ENCODE measurements around the gene CNPY1. TPM values are rescaled to one million over a fixed set of nuclear protein-coding genes. Genes with fewer than 3 reads are reported as not detected.

CNPY1 gene
- total RNA-seq, 1 donor from 2014 or later, result not detected

DNA sequence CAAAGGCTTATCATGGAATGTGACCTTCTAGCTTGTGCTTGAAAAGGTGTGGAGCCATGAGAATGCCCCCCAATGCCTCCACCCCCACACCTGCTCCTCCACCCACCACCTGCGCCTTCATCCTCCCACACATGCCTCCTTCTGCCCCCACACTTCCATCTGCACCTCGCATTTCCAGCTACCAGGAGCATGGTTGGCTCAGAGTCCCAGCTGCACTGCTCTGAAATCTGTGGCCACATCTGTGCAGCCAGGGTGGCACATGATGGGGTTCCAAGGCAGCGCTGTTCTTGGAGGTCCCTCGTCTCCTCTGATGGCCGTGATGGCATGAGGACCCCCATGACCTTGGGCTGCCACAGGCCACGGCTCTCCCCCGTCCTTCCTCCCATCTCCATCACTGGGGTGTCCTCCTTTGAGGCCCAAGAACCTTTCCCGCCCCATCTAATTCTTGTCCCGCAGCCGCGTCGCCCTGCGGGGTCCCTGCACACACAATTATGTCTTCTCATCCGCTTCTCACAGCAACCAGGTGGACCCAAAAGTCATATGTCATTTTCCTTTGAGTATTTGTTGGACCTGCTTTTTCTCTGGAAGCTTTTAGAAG is 40.6 kb upstream of the CNPY1 start:
- H3K9me3 ChIP-seq, result no peaks in the 10 kb centered on the region

DNA sequence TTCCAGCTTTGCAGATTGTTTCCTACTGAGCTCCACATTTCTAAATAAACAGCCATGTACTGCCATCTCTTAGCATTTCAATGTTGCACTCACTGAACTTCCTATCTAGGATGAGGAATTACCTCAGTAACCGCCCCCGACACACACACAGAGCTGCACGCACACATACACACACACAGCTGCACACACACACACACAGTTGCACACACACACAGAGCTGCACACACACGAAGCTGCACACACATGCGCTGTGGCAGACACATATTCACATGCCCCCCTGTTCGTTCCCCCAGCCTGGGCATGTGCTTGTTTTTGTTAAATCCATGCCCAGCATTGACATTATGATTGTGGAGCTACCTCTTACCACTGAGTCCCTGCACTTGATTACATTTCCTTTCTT is 39.6 kb upstream of the CNPY1 start:
- intact Hi-C loops (cut with DNase I), result no loop called here
- no peaks in the 10 kb centered on the region for H3K27me3 ChIP-seq

More for the DNA sequence above, 40.6 kb upstream of the CNPY1 start:
- DNase-seq (ENCODE audit: extremely low spot score in 2 of 2), result no peak
- H3K27ac ChIP-seq, result no peak overlapping the region
- no peaks in the 10 kb centered on the region for H3K36me3 ChIP-seq
- intact Hi-C loops (cut with DNase I), result no loop called here
- no peak overlapping the region for H3K4me3 ChIP-seq
- H3K4me1 ChIP-seq, result peaks cover 15% of the 10 kb centered on the region
- TF ChIP-seq, protein P1, sequence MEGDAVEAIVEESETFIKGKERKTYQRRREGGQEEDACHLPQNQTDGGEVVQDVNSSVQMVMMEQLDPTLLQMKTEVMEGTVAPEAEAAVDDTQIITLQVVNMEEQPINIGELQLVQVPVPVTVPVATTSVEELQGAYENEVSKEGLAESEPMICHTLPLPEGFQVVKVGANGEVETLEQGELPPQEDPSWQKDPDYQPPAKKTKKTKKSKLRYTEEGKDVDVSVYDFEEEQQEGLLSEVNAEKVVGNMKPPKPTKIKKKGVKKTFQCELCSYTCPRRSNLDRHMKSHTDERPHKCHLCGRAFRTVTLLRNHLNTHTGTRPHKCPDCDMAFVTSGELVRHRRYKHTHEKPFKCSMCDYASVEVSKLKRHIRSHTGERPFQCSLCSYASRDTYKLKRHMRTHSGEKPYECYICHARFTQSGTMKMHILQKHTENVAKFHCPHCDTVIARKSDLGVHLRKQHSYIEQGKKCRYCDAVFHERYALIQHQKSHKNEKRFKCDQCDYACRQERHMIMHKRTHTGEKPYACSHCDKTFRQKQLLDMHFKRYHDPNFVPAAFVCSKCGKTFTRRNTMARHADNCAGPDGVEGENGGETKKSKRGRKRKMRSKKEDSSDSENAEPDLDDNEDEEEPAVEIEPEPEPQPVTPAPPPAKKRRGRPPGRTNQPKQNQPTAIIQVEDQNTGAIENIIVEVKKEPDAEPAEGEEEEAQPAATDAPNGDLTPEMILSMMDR (IDR thresholded peaks at IDR 0.05), result no peak
- TF ChIP-seq POLR2AphosphoS5 (IDR thresholded peaks at IDR 0.05; ENCODE audit: insufficient read depth in 1 of 2, low read depth in 1 of 2) (no peak), POLR2A (IDR thresholded peaks at IDR 0.05) (no peak)
- H3K27me3 ChIP-seq, result no peaks in the 10 kb centered on the region

DNA sequence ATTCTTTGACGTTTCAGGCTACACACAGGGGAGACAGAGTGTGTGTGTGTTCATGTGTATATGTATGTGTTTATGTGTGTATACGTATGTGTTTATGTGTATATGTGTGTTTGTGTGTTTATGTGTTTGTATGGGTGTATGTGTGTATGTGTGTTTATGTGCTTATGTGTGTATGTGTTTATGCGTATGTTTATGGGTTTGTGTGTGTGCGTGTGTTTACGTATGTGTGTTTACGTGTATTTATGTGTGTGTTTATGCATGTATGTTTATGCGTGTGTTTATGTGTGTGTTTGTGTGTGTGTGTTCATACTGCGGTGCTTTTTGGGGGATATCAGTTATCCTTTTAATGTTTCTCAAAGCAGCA is 39.2 kb upstream of the CNPY1 start:
- no peak for TF ChIP-seq POLR2AphosphoS5 (IDR thresholded peaks at IDR 0.05; ENCODE audit: insufficient read depth in 1 of 2, low read depth in 1 of 2)
- TF ChIP-seq, protein P1 (IDR thresholded peaks at IDR 0.05), result no peak
- TF ChIP-seq POLR2A (IDR thresholded peaks at IDR 0.05), result no peak
- no peak for DNase-seq (ENCODE audit: extremely low spot score in 2 of 2)
- Histone ChIP-seq H3K4me3 (no peak overlapping the region), H3K36me3 (no peaks in the 10 kb centered on the region), H3K4me1 (peaks cover 15% of the 10 kb centered on the region), H3K27ac (no peak overlapping the region), H3K27me3 (no peaks in the 10 kb centered on the region), H3K9me3 (no peaks in the 10 kb centered on the region)
- intact Hi-C loops (cut with DNase I), result no loop called here

More for the DNA sequence above, 39.6 kb upstream of the CNPY1 start:
- peaks cover 15% of the 10 kb centered on the region for H3K4me1 ChIP-seq
- no peaks in the 10 kb centered on the region for H3K9me3 ChIP-seq
- H3K36me3 ChIP-seq, result no peaks in the 10 kb centered on the region
- DNase-seq (ENCODE audit: extremely low spot score in 2 of 2), result no peak
- H3K27ac ChIP-seq, result no peak overlapping the region
- TF ChIP-seq, protein P1 (IDR thresholded peaks at IDR 0.05), result no peak
- no peak for TF ChIP-seq POLR2A (IDR thresholded peaks at IDR 0.05)
- TF ChIP-seq POLR2AphosphoS5 (IDR thresholded peaks at IDR 0.05; ENCODE audit: insufficient read depth in 1 of 2, low read depth in 1 of 2), result no peak
- no peak overlapping the region for H3K4me3 ChIP-seq

DNA sequence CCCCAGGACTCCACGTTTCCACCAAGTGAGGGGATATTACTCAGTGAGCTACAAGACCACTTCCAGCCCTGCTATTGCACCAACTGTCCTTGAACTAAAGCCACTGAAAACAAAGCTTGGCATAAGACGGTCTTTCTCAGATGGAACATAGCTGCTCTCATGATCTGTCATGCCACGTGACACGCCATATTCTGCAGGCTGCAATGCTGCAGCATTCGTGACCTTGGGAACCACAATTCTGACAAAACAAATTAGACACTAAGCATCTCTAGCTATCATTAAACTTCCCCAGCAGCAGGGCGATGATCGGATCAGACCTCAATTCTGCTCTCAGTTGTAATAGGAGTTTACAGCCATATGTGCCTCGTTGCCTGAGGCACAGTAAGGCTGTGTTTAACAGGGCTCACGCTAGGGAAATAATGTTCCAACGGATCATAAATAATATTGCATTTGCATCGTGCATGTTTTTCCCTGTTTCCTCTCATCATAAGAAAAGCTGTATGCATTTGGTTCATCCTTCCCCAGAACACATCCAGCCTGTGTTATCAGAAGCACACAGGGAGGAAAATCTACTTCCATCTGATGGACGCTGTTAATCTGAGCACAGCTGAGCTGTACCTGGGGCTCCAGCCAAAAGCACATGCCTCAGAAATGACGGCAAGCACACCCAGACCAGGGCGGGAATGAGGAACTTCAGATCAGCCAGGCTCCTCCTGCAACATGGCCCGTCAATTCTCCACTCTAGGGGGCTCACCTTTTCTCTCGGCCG is 38.6 kb upstream of the CNPY1 start:
- H3K27ac ChIP-seq, result peak overlapping the region; percentile 5
- TF ChIP-seq POLR2A (IDR thresholded peaks at IDR 0.05) (no peak), POLR2AphosphoS5 (IDR thresholded peaks at IDR 0.05; ENCODE audit: insufficient read depth in 1 of 2, low read depth in 1 of 2) (peak in 1 of 2 donors; percentile 8)
- no peak overlapping the region for H3K4me3 ChIP-seq
- intact Hi-C loops (cut with DNase I), result no loop called here
- DNase-seq (ENCODE audit: extremely low spot score in 2 of 2), result no peak
- no peaks in the 10 kb centered on the region for H3K9me3 ChIP-seq
- H3K36me3 ChIP-seq, result no peaks in the 10 kb centered on the region
- H3K27me3 ChIP-seq, result no peaks in the 10 kb centered on the region
- H3K4me1 ChIP-seq, result peaks cover 15% of the 10 kb centered on the region

DNA sequence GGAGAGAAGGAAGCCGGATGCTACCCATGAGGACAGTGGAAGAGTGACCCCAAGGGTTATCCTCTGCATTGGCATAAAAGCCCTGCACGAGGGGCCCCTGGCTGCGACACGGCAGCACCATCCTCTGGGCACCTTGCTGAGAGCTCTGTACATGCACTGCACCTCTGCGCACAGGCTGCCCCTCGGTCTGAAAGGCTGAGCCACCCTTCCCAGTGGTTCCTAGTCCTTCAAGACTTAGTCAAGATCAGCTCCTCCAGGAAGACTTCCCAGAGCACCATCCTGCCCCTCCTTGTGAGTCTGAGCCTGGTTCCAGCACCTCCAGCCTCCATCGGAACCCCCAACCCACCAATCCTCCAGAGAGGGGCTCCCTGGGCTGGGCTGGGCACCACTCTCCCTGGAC is 37.9 kb upstream of the CNPY1 start:
- intact Hi-C loops (cut with DNase I), result no loop called here
- Histone ChIP-seq H3K27me3 (no peaks in the 10 kb centered on the region), H3K4me1 (peaks cover 15% of the 10 kb centered on the region), H3K36me3 (no peaks in the 10 kb centered on the region), H3K27ac (peak overlapping the region; percentile 5), H3K9me3 (no peaks in the 10 kb centered on the region), H3K4me3 (no peak overlapping the region)
- no peak for DNase-seq (ENCODE audit: extremely low spot score in 2 of 2)
- no peak for TF ChIP-seq POLR2A (IDR thresholded peaks at IDR 0.05)
- no peak for TF ChIP-seq POLR2AphosphoS5 (IDR thresholded peaks at IDR 0.05; ENCODE audit: insufficient read depth in 1 of 2, low read depth in 1 of 2)
- TF ChIP-seq, protein P1 (IDR thresholded peaks at IDR 0.05), result no peak

All from vagina (tissue), 2 donors.